ENCODE results near the gene FLNC. TPM values are rescaled to one million over a fixed set of nuclear protein-coding genes. Genes with fewer than 3 reads are reported as not detected.

Gene FLNC
- total and polyA plus RNA-seq, 9 of the 15 experiments (the other 6 are each of a cell fraction or from before 2014, with no cell fraction given), result 0.90 to 155 (median 28.8) TPM

- no peak for TF ChIP-seq RHOXF2B (CRISPR knock-in tag; conservative IDR thresholded peaks at IDR 0.05)
- TF ChIP-seq EWSR1 (IDR thresholded peaks at IDR 0.05; ENCODE audit: borderline replicate concordance, low read depth, partially characterized antibody), result no peak
- TF ChIP-seq SMAD1 (IDR thresholded peaks at IDR 0.05; ENCODE audit: low read depth, low read length, partially characterized antibody), result no peak
- TF ChIP-seq ELF2 (CRISPR knock-in tag; IDR thresholded peaks at IDR 0.05), result no peak
- no peak for TF ChIP-seq PTRF (tag; IDR thresholded peaks at IDR 0.05)
- no peak for TF ChIP-seq ZKSCAN3 (CRISPR knock-in tag; IDR thresholded peaks at IDR 0.05)
- TF ChIP-seq PCBP1 (IDR thresholded peaks at IDR 0.05; ENCODE audit: low read depth, low read length, poor library complexity, severe bottlenecking), result no peak
- TF ChIP-seq MEF2D (tag; conservative IDR thresholded peaks at IDR 0.05; ENCODE audit: low read depth), result no peak
- peak in 1 of 2 experiments; percentile 22; a peak in 1 of 4 replicates for TF ChIP-seq MAZ (CRISPR knock-in tag; conservative IDR thresholded peaks at IDR 0.05 in 1 of 2, IDR thresholded peaks at IDR 0.05 in 1 of 2)
- TF ChIP-seq AFF4 (CRISPR knock-in tag; IDR thresholded peaks at IDR 0.05), result peak; percentile 73
- no peak for TF ChIP-seq KDM4B (IDR thresholded peaks at IDR 0.05; ENCODE audit: borderline replicate concordance in 2 of 2, low read depth in 1 of 2)
- TF ChIP-seq C11orf30 (IDR thresholded peaks at IDR 0.05; ENCODE audit: low read depth), result no peak
- TF ChIP-seq ILF3 (IDR thresholded peaks at IDR 0.05; ENCODE audit: borderline replicate concordance), result no peak
- no peak for TF ChIP-seq GTF2B (IDR thresholded peaks at IDR 0.05; ENCODE audit: extremely low read depth, insufficient read length)
- no peak for TF ChIP-seq ZNF75A (CRISPR knock-in tag; IDR thresholded peaks at IDR 0.05)
- no peak for TF ChIP-seq FOXP4 (CRISPR knock-in tag; IDR thresholded peaks at IDR 0.05; ENCODE audit: borderline replicate concordance)
- no peak for TF ChIP-seq E2F8 (IDR thresholded peaks at IDR 0.05; ENCODE audit: low read depth, partially characterized antibody)
- no peak for TF ChIP-seq ELF1 (tag; IDR thresholded peaks at IDR 0.05)
These were observed 3.1 kb downstream of the FLNC start (continued) for GRCh38 chr7:128833148-128833945.
